NCI-H1092 (cell line): ENCODE data around the gene PAX2.

ENCODE experiments used
- DNase-seq: peaks from one replicate; lab custom pipeline; 2025; lab: John Stamatoyannopoulos, UW

The PAX2 gene

GRCh38 chr10:100724531-100725027 is 20.8 kb upstream of the PAX2 start:
- DNase-seq = no peak

GRCh38 chr10:100725071-100725471 is 20.3 kb upstream of the PAX2 start:
- DNase-seq = no peak

- no peak for DNase-seq
Observed at GRCh38 chr10:100725869-100726426, 19.4 kb upstream of the PAX2 start.

- DNase-seq = no peak
Observed at GRCh38 chr10:100727808-100728207, 17.6 kb upstream of the PAX2 start.

- no peak for DNase-seq
Observed at GRCh38 chr10:100728928-100729861, 16.2 kb upstream of the PAX2 start.

GRCh38 chr10:100729862-100730724 is 15.3 kb upstream of the PAX2 start:
- DNase-seq = no peak

- no peak for DNase-seq
Observed at GRCh38 chr10:100730725-100731406, 14.5 kb upstream of the PAX2 start.

- no peak for DNase-seq
Observed at GRCh38 chr10:100731407-100732240, 13.8 kb upstream of the PAX2 start.

- DNase-seq = no peak
Observed at GRCh38 chr10:100732241-100732596, 13.2 kb upstream of the PAX2 start.

GRCh38 chr10:100733329-100733728 is 12.1 kb upstream of the PAX2 start:
- no peak for DNase-seq

GRCh38 chr10:100734295-100735086 is 10.9 kb upstream of the PAX2 start:
- DNase-seq = no peak

- DNase-seq = no peak
Observed at GRCh38 chr10:100735087-100735336, 10.4 kb upstream of the PAX2 start.

- DNase-seq = no peak
Observed at GRCh38 chr10:100735337-100736143, 9.8 kb upstream of the PAX2 start.

GRCh38 chr10:100736144-100736808 is 9.1 kb upstream of the PAX2 start:
- DNase-seq = no peak

GRCh38 chr10:100736809-100737354 is 8.5 kb upstream of the PAX2 start:
- no peak for DNase-seq

- no peak for DNase-seq
Observed at GRCh38 chr10:100737355-100738054, 7.9 kb upstream of the PAX2 start.

- no peak for DNase-seq
Observed at GRCh38 chr10:100738055-100738827, 7.1 kb upstream of the PAX2 start.
